H1 (cell line): ENCODE data around the gene TNFRSF11A. TPM values are rescaled to one million over a fixed set of nuclear protein-coding genes. Genes with fewer than 3 reads are reported as not detected.

ENCODE experiments used
- CTCF ChIA-PET: fragments of 300-600 bp; sonication (Branson Sonifier 250); formaldehyde crosslinking; loops from one replicate; lab custom pipeline; 2021; ENCODE audit not compliant: partially characterized antibody; lab: Charles Lee
- POLR2A ChIA-PET: fragments of 300-600 bp; sonication (Branson Sonifier 250); formaldehyde crosslinking; loops from one replicate; lab custom pipeline; 2021; ENCODE audit warnings: inconsistent platforms; ENCODE audit not compliant: partially characterized antibody; lab: Charles Lee
- DNase-seq, 2 experiments: peaks; one replicate each; pipeline versions ENCODE4 v3.0.0 to v3.0.0-alpha.2; 2010 to 2022; ENCODE audit warnings: low spot score in 2 of 2, low read depth in 1 of 2, mixed read lengths in 1 of 2
- FAIRE-seq: peaks from 2 replicates; lab custom pipeline; 2011; peaks lifted over from hg19 to GRCh38; lab: Jason Lieb, UNC
- H2AFZ ChIP-seq: 2 replicates; pipeline ENCODE4 v1.8.1; 2012; ENCODE audit warnings: low read length, inconsistent platforms
- H2AK5ac ChIP-seq: 2 replicates; pipeline ENCODE4 v1.6.1; 2013; ENCODE audit warnings: low read depth, low read length
- H2BK120ac ChIP-seq: replicated peaks from 2 replicates; pipeline ENCODE3; 2013; ENCODE audit warnings: low read depth, low read length, inconsistent platforms
- H2BK12ac ChIP-seq: 2 replicates; pipeline ENCODE4 v1.6.1; 2013; ENCODE audit warnings: low read depth, low read length
- H2BK15ac ChIP-seq: 2 replicates; pipeline ENCODE4 v1.6.1; 2013; ENCODE audit warnings: low read length
- H2BK20ac ChIP-seq: 2 replicates; pipeline ENCODE4 v1.6.1; 2013; ENCODE audit warnings: low read length
- H2BK5ac ChIP-seq: 2 replicates; pipeline ENCODE4 v1.6.1; 2013; ENCODE audit warnings: low read depth, low read length
- H3K14ac ChIP-seq: 2 replicates; pipeline ENCODE4 v1.6.1; 2013; ENCODE audit warnings: inconsistent platforms; ENCODE audit not compliant: insufficient read length
- H3K18ac ChIP-seq: 2 replicates; pipeline ENCODE4 v1.6.1; 2013; ENCODE audit warnings: low read length; ENCODE audit errors: extremely low read depth
- H3K23ac ChIP-seq: 2 replicates; pipeline ENCODE4 v1.6.1; 2013; ENCODE audit warnings: inconsistent platforms; ENCODE audit not compliant: insufficient read length
- H3K23me2 ChIP-seq: 2 replicates; pipeline ENCODE4 v1.6.1; 2013; ENCODE audit warnings: low read depth, low read length
- H3K27ac ChIP-seq: 2 replicates; pipeline ENCODE4 v1.6.1; 2011; ENCODE audit warnings: low read depth, low read length, inconsistent platforms
- H3K27me3 ChIP-seq, 4 experiments: replicated peaks in 1 of 4; 1 replicate in 1 of 4; 2 replicates in 3 of 4; pipeline versions ENCODE4 v1.6.1 to v1.8.1; 2011 to 2013; ENCODE audit warnings: low read length in 3 of 4, mild to moderate bottlenecking in 3 of 4, inconsistent platforms in 2 of 4, mixed read lengths in 2 of 4, moderate library complexity in 1 of 4; ENCODE audit not compliant: control insufficient read depth in 3 of 4, insufficient read depth in 3 of 4; ENCODE audit errors: extremely low read depth in 1 of 4
- H3K36me3 ChIP-seq, 4 experiments: 2 replicates each; pipeline versions ENCODE4 v1.6.1 to v1.8.1; 2011 to 2013; ENCODE audit warnings: mild to moderate bottlenecking in 4 of 4, low read length in 3 of 4, moderate library complexity in 2 of 4, control low read depth in 1 of 4, inconsistent platforms in 1 of 4; ENCODE audit not compliant: insufficient read depth in 4 of 4, control insufficient read depth in 2 of 4
- H3K4ac ChIP-seq: replicated peaks from 2 replicates; pipeline ENCODE3; 2013; ENCODE audit warnings: low read length, low read depth, mixed read lengths, inconsistent platforms; ENCODE audit not compliant: insufficient read length
- H3K4me1 ChIP-seq, 4 experiments: replicated peaks in 1 of 4; 1 replicate in 1 of 4; 2 replicates in 3 of 4; pipeline versions ENCODE4 v1.6.1 to v1.8.1; 2011 to 2013; ENCODE audit warnings: low read length in 3 of 4, inconsistent platforms in 2 of 4, mixed read lengths in 1 of 4; ENCODE audit not compliant: insufficient read depth in 4 of 4, control insufficient read depth in 3 of 4
- H3K4me2 ChIP-seq, 2 experiments: 2 replicates each; pipeline versions ENCODE4 v1.6.1 to v1.8.1; 2011 to 2013; ENCODE audit warnings: low read depth in 2 of 2, low read length in 2 of 2, control low read depth in 1 of 2, inconsistent platforms in 1 of 2, mild to moderate bottlenecking in 1 of 2; ENCODE audit not compliant: insufficient read depth in 1 of 2
- H3K4me3 ChIP-seq, 4 experiments: fragments of 200-600, 300-600 bp in 1 of 4; sonication (generic), shearing (Covaris generic), sonication (Bioruptor Twin) in 1 of 4; 2 replicates each; pipeline versions ENCODE4 v1.5.1 to v1.8.1; 2011 to 2016; ENCODE audit warnings: low read length in 4 of 4, low read depth in 3 of 4, control low read depth in 2 of 4, inconsistent platforms in 2 of 4, mild to moderate bottlenecking in 2 of 4, mixed read lengths in 1 of 4, moderate library complexity in 1 of 4; ENCODE audit not compliant: insufficient read depth in 2 of 4; ENCODE audit errors: extremely low read depth in 1 of 4
- H3K56ac ChIP-seq: replicated peaks from 2 replicates; pipeline ENCODE3; 2013; ENCODE audit warnings: low read depth, mild to moderate bottlenecking, mixed read lengths, low read length, inconsistent platforms; ENCODE audit not compliant: insufficient read length
- H3K79me1 ChIP-seq: 2 replicates; pipeline ENCODE4 v1.6.1; 2013; ENCODE audit warnings: low read depth, low read length, control low read depth
- H3K79me2 ChIP-seq, 2 experiments: 2 replicates each; pipeline versions ENCODE4 v1.6.1 to v1.8.1; 2012 to 2013; ENCODE audit warnings: low read length in 2 of 2, mild to moderate bottlenecking in 2 of 2, inconsistent platforms in 1 of 2; ENCODE audit not compliant: insufficient read depth in 2 of 2, control insufficient read depth in 1 of 2
- H3K9ac ChIP-seq, 4 experiments: replicated peaks in 1 of 4; 1 replicate in 1 of 4; 2 replicates in 3 of 4; pipeline versions ENCODE4 v1.6.1 to v1.8.1; 2011 to 2013; ENCODE audit warnings: low read depth in 3 of 4, low read length in 3 of 4, control low read depth in 2 of 4, mild to moderate bottlenecking in 2 of 4, moderate library complexity in 2 of 4, inconsistent platforms in 1 of 4; ENCODE audit errors: extremely low read depth in 1 of 4
- H3K9me3 ChIP-seq, 2 experiments: 2 replicates each; pipeline versions ENCODE4 v1.6.1 to v1.8.1; 2012 to 2013; ENCODE audit warnings: mild to moderate bottlenecking in 2 of 2, moderate library complexity in 2 of 2, control low read depth in 1 of 2, inconsistent platforms in 1 of 2, low read depth in 1 of 2, low read length in 1 of 2, mixed read lengths in 1 of 2; ENCODE audit not compliant: insufficient read depth in 2 of 2
- H4K20me1 ChIP-seq, 2 experiments: replicated peaks in 1 of 2; 2 replicates each; pipeline versions ENCODE3 to v1.8.1; 2011 to 2013; ENCODE audit warnings: inconsistent platforms in 2 of 2, low read length in 2 of 2, mild to moderate bottlenecking in 1 of 2; ENCODE audit not compliant: insufficient read depth in 2 of 2, control insufficient read depth in 1 of 2
- H4K5ac ChIP-seq: 2 replicates; pipeline ENCODE4 v1.6.1; 2013; ENCODE audit warnings: low read length, low read depth, mixed read lengths, inconsistent platforms; ENCODE audit not compliant: insufficient read length
- H4K8ac ChIP-seq: 2 replicates; pipeline ENCODE4 v1.8.0; 2013; ENCODE audit warnings: mild to moderate bottlenecking, moderate library complexity, low read length, inconsistent platforms; ENCODE audit not compliant: insufficient read depth; ENCODE audit errors: extremely low read depth
- H4K91ac ChIP-seq: replicated peaks from 2 replicates; pipeline ENCODE3; 2013; ENCODE audit warnings: low read length, mixed read lengths, inconsistent platforms; ENCODE audit not compliant: insufficient read length
- BCL11A ChIP-seq, 2 experiments: IDR thresholded peaks; one replicate each; pipeline ENCODE4 v1.6.1; 2011; ENCODE audit warnings: low read depth in 2 of 2, low read length in 2 of 2, mild to moderate bottlenecking in 2 of 2
- CHD2 ChIP-seq: IDR thresholded peaks from 2 replicates; pipeline ENCODE4 v1.6.1; 2012; ENCODE audit warnings: low read length, improper control_type of control experiment
- CREB1 ChIP-seq: IDR thresholded peaks from 2 replicates; pipeline ENCODE4 v1.6.1; 2012; ENCODE audit warnings: inconsistent platforms
- GTF2F1 ChIP-seq: IDR thresholded peaks from 2 replicates; pipeline ENCODE4 v1.6.1; 2012; ENCODE audit warnings: low read depth, low read length, improper control_type of control experiment, borderline replicate concordance
- JUND ChIP-seq: IDR thresholded peaks from 2 replicates; pipeline ENCODE4 v1.6.1; 2011; ENCODE audit warnings: mild to moderate bottlenecking, improper control_type of control experiment, low read length
- POLR2A ChIP-seq, 2 experiments: IDR thresholded peaks; 1 replicate in 1 of 2; 2 replicates in 1 of 2; pipeline ENCODE4 v1.6.1; 2011; ENCODE audit warnings: low read depth in 2 of 2, low read length in 2 of 2, mild to moderate bottlenecking in 2 of 2; ENCODE audit errors: control extremely low read depth in 1 of 2
- POLR2AphosphoS5 ChIP-seq: IDR thresholded peaks from 2 replicates; pipeline ENCODE4 v1.6.1; 2011; ENCODE audit warnings: low read depth, low read length
- SIN3A ChIP-seq, 2 experiments: IDR thresholded peaks in 1 of 2; conservative IDR thresholded peaks in 1 of 2; 2 replicates each; pipeline ENCODE4 v1.6.1; 2011 to 2012; ENCODE audit warnings: low read length in 2 of 2, improper control_type of control experiment in 1 of 2, low read depth in 1 of 2, mild to moderate bottlenecking in 1 of 2
- SP4 ChIP-seq: IDR thresholded peaks from 2 replicates; pipeline ENCODE4 v1.6.1; 2012; ENCODE audit warnings: low read length, inconsistent platforms
- TAF1 ChIP-seq: IDR thresholded peaks from 2 replicates; pipeline ENCODE4 v1.6.1; 2011; ENCODE audit warnings: mild to moderate bottlenecking, low read depth, low read length
- ZNF274 ChIP-seq: IDR thresholded peaks from 2 replicates; pipeline ENCODE4 v1.7.0; 2012; ENCODE audit warnings: low read length, borderline replicate concordance; ENCODE audit errors: extremely low read depth
- WGBS, 2 experiments: shearing (Covaris generic) in 1 of 2; methylation state at CpG; one replicate each; pipeline versions ENCODE4 v1.1.6 to v1.1.7; 2013 to 2015; ENCODE audit warnings: low lambda C conversion rate in 2 of 2, mixed read lengths in 2 of 2, inconsistent platforms in 1 of 2, low coverage in 1 of 2, missing lambda C conversion rate in 1 of 2; ENCODE audit not compliant: insufficient replicate concordance in 2 of 2, insufficient coverage in 1 of 2, insufficient read length in 1 of 2; ENCODE audit errors: extremely low coverage in 1 of 2, missing lambda C conversion rate in 1 of 2; 5-methylcytosine and 5-hydroxymethylcytosine counted together
- polyA plus RNA-seq, 7 experiments: library from polyadenylated mRNA; depleted of rRNA in 3 of 7; stranded (reverse) in 5 of 7; unstranded in 2 of 7; fragments of >200 nt in 5 of 7; fragments of 200-250 nt in 2 of 7; gene quantifications; 1 replicate in 5 of 7; 2 replicates in 1 of 7; 4 replicates in 1 of 7; pipeline versions ENCODE4 v1.2.1 to v1.2.3, GENCODE V29; 2011 to 2013; ENCODE audit warnings: missing spikeins in 2 of 7, mixed read lengths in 2 of 7
- total RNA-seq: library from RNA; stranded (reverse); fragmentation: NEBNext Ultra II Directional; extraction: Animal tissue kit (Norgen Biotek cat#: 25700); gene quantifications from 2 replicates; pipeline ENCODE4 v1.2.1, GENCODE V29; 2021
- TF ChIP-seq, protein P1 (sequence below), 3 experiments: IDR thresholded peaks; 1 replicate in 2 of 3; 2 replicates in 1 of 3; pipeline versions ENCODE4 v1.5.1 to v1.6.1; 2011; ENCODE audit warnings: low read length in 3 of 3, mild to moderate bottlenecking in 3 of 3, inconsistent platforms in 2 of 3, low read depth in 1 of 3, moderate library complexity in 1 of 3; ENCODE audit not compliant: insufficient read depth in 1 of 3; ENCODE audit errors: control extremely low read depth in 1 of 3
- TF ChIP-seq, protein P2 (sequence below): IDR thresholded peaks from 2 replicates; pipeline ENCODE4 v1.6.1; 2012; ENCODE audit warnings: inconsistent platforms

The TNFRSF11A gene
- total and polyA plus RNA-seq, 2 of the 8 experiments (the other 6 are each of a cell fraction or from before 2014, with no cell fraction given), result 8.7 to 10.6 TPM

DNA sequence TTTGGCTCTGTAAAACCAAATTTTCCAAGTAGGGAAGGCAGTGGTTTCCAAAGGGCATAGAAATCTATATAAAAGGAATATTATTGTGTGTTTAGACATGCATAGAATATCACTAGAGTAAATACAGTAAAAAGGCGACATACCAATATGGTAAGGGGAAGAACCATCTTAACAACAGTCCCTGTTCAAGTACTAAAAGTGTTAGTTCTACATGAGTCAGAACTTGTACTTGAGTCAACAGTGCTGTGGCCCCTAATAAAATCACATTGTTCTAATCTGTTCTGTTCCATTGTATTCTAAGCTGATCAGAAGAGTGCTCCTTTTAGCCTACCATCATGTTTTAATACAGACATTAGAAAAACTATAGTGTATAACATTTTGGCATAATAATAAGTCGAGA lies 36.1 kb upstream of the TNFRSF11A start:
- Histone ChIP-seq H2AK5ac (no peak overlapping the region), H3K4me1 (no peaks in the 10 kb centered on the region), H4K8ac (no peak overlapping the region), H3K27ac (no peak overlapping the region), H3K4me3 (no peak overlapping the region), H3K9me3 (no peaks in the 10 kb centered on the region), H2AFZ (no peak overlapping the region), H2BK5ac (no peak overlapping the region), H4K91ac (no peak overlapping the region), H3K4ac (no peak overlapping the region), H4K5ac (no peak overlapping the region), H3K79me1 (no peaks in the 10 kb centered on the region), H3K79me2 (no peaks in the 10 kb centered on the region), H3K4me2 (no peak overlapping the region), H3K18ac (no peak overlapping the region), H2BK20ac (no peak overlapping the region), H3K23me2 (no peaks in the 10 kb centered on the region; the same call in 1 of the 2 replicates), H2BK15ac (no peak overlapping the region), H3K56ac (no peak overlapping the region), H3K36me3 (peaks cover 0 to 3% (median 0%) of the 10 kb centered on the region in 4 experiments; a peak in 3 of 8 replicates), H2BK12ac (no peak overlapping the region), H3K27me3 (no peaks in the 10 kb centered on the region), H3K23ac (no peak overlapping the region), H4K20me1 (peaks cover 0 to 2% of the 10 kb centered on the region in 2 experiments), H3K14ac (no peak overlapping the region), H3K9ac (no peak overlapping the region), H2BK120ac (no peak overlapping the region)
- FAIRE-seq (no peak), DNase-seq (no peak)
- ChIA-PET POLR2A (no interaction called here), CTCF (no interaction called here)
- WGBS, 2 experiments, result 92 to 100% methylated on average over 1 to 2 of the region's 2 CpGs
- TF ChIP-seq CREB1, result no peak
- TF ChIP-seq BCL11A (IDR thresholded peaks at IDR 0.05; ENCODE audit: low read depth in 2 of 2, low read length in 2 of 2), result no peak
- TF ChIP-seq JUND, result no peak
- no peak for TF ChIP-seq GTF2F1
- TF ChIP-seq TAF1, result no peak
- TF ChIP-seq, protein P1, sequence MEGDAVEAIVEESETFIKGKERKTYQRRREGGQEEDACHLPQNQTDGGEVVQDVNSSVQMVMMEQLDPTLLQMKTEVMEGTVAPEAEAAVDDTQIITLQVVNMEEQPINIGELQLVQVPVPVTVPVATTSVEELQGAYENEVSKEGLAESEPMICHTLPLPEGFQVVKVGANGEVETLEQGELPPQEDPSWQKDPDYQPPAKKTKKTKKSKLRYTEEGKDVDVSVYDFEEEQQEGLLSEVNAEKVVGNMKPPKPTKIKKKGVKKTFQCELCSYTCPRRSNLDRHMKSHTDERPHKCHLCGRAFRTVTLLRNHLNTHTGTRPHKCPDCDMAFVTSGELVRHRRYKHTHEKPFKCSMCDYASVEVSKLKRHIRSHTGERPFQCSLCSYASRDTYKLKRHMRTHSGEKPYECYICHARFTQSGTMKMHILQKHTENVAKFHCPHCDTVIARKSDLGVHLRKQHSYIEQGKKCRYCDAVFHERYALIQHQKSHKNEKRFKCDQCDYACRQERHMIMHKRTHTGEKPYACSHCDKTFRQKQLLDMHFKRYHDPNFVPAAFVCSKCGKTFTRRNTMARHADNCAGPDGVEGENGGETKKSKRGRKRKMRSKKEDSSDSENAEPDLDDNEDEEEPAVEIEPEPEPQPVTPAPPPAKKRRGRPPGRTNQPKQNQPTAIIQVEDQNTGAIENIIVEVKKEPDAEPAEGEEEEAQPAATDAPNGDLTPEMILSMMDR (IDR thresholded peaks at IDR 0.05; ENCODE audit: control extremely low read depth in 1 of 3, insufficient read depth in 1 of 3, low read depth in 1 of 3, low read length in 3 of 3), result no peak
- TF ChIP-seq POLR2AphosphoS5, result no peak
- TF ChIP-seq, protein P2, sequence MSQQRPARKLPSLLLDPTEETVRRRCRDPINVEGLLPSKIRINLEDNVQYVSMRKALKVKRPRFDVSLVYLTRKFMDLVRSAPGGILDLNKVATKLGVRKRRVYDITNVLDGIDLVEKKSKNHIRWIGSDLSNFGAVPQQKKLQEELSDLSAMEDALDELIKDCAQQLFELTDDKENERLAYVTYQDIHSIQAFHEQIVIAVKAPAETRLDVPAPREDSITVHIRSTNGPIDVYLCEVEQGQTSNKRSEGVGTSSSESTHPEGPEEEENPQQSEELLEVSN, result no peak
- TF ChIP-seq POLR2A (IDR thresholded peaks at IDR 0.05; ENCODE audit: control extremely low read depth in 1 of 2, low read depth in 2 of 2, low read length in 2 of 2), result no peak
- no peak for TF ChIP-seq ZNF274
- no peak for TF ChIP-seq SIN3A (conservative IDR thresholded peaks at IDR 0.05 in 1 of 2, IDR thresholded peaks at IDR 0.05 in 1 of 2; ENCODE audit: low read depth in 1 of 2, low read length in 2 of 2)
- no peak for TF ChIP-seq SP4
- no peak for TF ChIP-seq CHD2
